ENCODE measurements around the gene MTX2. TPM values are rescaled to one million over a fixed set of nuclear protein-coding genes. Genes with fewer than 3 reads are reported as not detected.

Gene MTX2
- 11.1 and 12.2 TPM in 2 replicates for total RNA-seq (2013; cell fraction: nucleolus; rRNA removed)
- 52.5 and 65.9 TPM in 2 replicates for total RNA-seq (2014; rRNA removed)
- 34.8 and 36.7 TPM in 2 replicates for total RNA-seq (2014; rRNA removed; fragmentation: Illumina TruSeq; extraction: Trizol)
- total RNA-seq (2021): 26.8 and 29.0 TPM in 2 replicates
- 19.8 TPM for polyA plus RNA-seq (2011; ENCODE audit: low read depth)
- polyA plus RNA-seq (2011; rRNA removed): 61.2 and 88.5 TPM in 2 replicates
- polyA plus RNA-seq (2011; cell fraction: cytosol; rRNA removed): 25.4 and 28.2 TPM in 2 replicates
- 25.1 and 32.8 TPM in 2 replicates for polyA plus RNA-seq (2011; cell fraction: nucleus; rRNA removed)
- 27.5 and 36.5 TPM in 2 replicates for polyA plus RNA-seq (2012)
- 63.4 and 68.1 TPM in 2 replicates for polyA plus RNA-seq (2014; fragmentation: Illumina TruSeq; extraction: Trizol)
- 10 to 100 TPM; 15.7 to 36.8 TPM for polyA plus RNA-seq (2014; fragmentation: Nextera tagmentation; extraction: Ambion mirVana)
- 44.8 and 48.7 TPM in 2 replicates for polyA plus RNA-seq (2014; rRNA removed)
- 10 to 100 TPM; 64.8 to 78.1 TPM for polyA plus RNA-seq (2016; fragmentation: Nextera tagmentation; extraction: Ambion mirVana)
- polyA minus RNA-seq (2011; rRNA and poly(A)+ RNA removed): 22.2 and 29.7 TPM in 2 replicates
- polyA minus RNA-seq (2011; cell fraction: cytosol; rRNA and poly(A)+ RNA removed): 8.7 and 10.7 TPM in 2 replicates
- polyA minus RNA-seq (2011; cell fraction: nucleus; rRNA and poly(A)+ RNA removed): 13.5 and 21.1 TPM in 2 replicates
- Bru-seq, nascent RNA: percentile 80 among the genes with signal in this experiment
- percentile 81 among the genes with signal in this experiment for BruChase-seq, experiment 1, labeled RNA remaining after a 6-hour chase
- percentile 85 among the genes with signal in this experiment for BruChase-seq, experiment 2, labeled RNA remaining after a 2-hour chase
- long read RNA-seq, experiment 1, transcript MTX2-201 (10 exons, 1,364 nt): major isoform, 43 of 48 reads
- long read RNA-seq, experiment 1, partial matches to known transcripts: 0 of 48 reads
- long read RNA-seq, experiment 1, other reads (novel, unspliced or antisense): 3 of 48 reads
- long read RNA-seq, experiment 2, transcript MTX2-202 (11 exons, 1,592 nt): minor isoform, 19 of 383 reads
- long read RNA-seq, experiment 2, transcript MTX2-201 (10 exons, 1,364 nt): major isoform, 332 of 383 reads
- long read RNA-seq, experiment 2, partial matches to known transcripts: 4 of 383 reads
- long read RNA-seq, experiment 2, other reads (novel, unspliced or antisense): 26 of 383 reads

- FAIRE-seq (peak; percentile 41), DNase-seq (ENCODE audit: low read depth, low spot score) (peak; percentile 19), ATAC-seq (peak; percentile 98)
- POLR2A ChIA-PET: interaction anchor here (0.9 kb wide), 1 partner anchor 24 kb away, joined by 8 read pairs; no protein-coding TSS in a partner anchor
- in situ Hi-C loops (cut with MboI): no loop called here
- H3K36me3 ChIP-seq (ENCODE audit: control insufficient read depth in 2 of 2, insufficient read depth in 2 of 2, low read length in 1 of 2): no peaks in the 10 kb centered on the region
- intact Hi-C loops (cut with micrococcal nuclease; ENCODE audit: unreplicated experiment): loop anchor here (10.0 kb wide), 1 partner anchor 185 kb away; no protein-coding TSS in a partner anchor
- TSS peak; percentile 59 for BruUV-seq (replicated peaks)
- peak within 1 kb of the TSS; percentile 83 for H3K4me2 ChIP-seq (ENCODE audit: control insufficient read depth, insufficient read depth)
- 1% methylated on average over 58 of the region's 58 CpGs for WGBS (ENCODE audit: insufficient coverage, insufficient replicate concordance, low lambda C conversion rate, missing lambda C conversion rate)
- H3K4me3 ChIP-seq: peak within 1 kb of the TSS; percentile 91
- RAD21 ChIA-PET (ENCODE audit: unreplicated experiment): interaction anchor here (2.0 kb wide), 1 partner anchor 186 kb away, joined by 8 read pairs; no protein-coding TSS in a partner anchor
- H3K4me1 ChIP-seq (ENCODE audit: control insufficient read depth, insufficient read depth, low read length): no peaks in the 10 kb centered on the region
- H3K27ac ChIP-seq (ENCODE audit: control insufficient read depth, insufficient read depth): peak within 1 kb of the TSS; percentile 81
- H3K9me3 ChIP-seq (replicated peaks; ENCODE audit: control insufficient read depth, insufficient read depth, low read length): no peaks in the 10 kb centered on the region
- peaks cover 34% of the 10 kb centered on the region for H3K79me2 ChIP-seq (ENCODE audit: control insufficient read depth, insufficient read depth, low read length)
- SMC1A ChIA-PET (ENCODE audit: uncharacterized antibody, unreplicated experiment): interaction anchor here (0.7 to 1.2 kb wide), 3 partner anchors 14 to 33 kb away, joined by 3 to 4 read pairs (median 3); no protein-coding TSS in a partner anchor
- H3K27me3 ChIP-seq (replicated peaks in 1 of 2; ENCODE audit: control insufficient read depth in 2 of 2, insufficient read depth in 2 of 2, low read length in 1 of 2): no peaks in the 10 kb centered on the region
- peak within 1 kb of the TSS; percentile 93 for H3K9ac ChIP-seq (ENCODE audit: control insufficient read depth, insufficient read depth, low read length)
- CTCF ChIA-PET: interaction anchor here (0.7 kb wide), 1 partner anchor 32 kb away, joined by 4 read pairs; no protein-coding TSS in a partner anchor
- peak within 1 kb of the TSS; percentile 95 for H2AFZ ChIP-seq (ENCODE audit: control insufficient read depth, low read depth, low read length)
- no peaks in the 10 kb centered on the region for H4K20me1 ChIP-seq (ENCODE audit: control insufficient read depth, insufficient read depth)
- peak; percentile 90 for TF ChIP-seq GABPA (IDR thresholded peaks at IDR 0.05; ENCODE audit: low read depth)
- peak; percentile 70; the same call in 1 of the 2 replicates for TF ChIP-seq RELB (IDR thresholded peaks at IDR 0.05; ENCODE audit: low read depth)
- peak; percentile 88 for TF ChIP-seq ELK1 (IDR thresholded peaks at IDR 0.05; ENCODE audit: low read depth, low read length)
- peak; percentile 84 for TF ChIP-seq MYC (IDR thresholded peaks at IDR 0.05; ENCODE audit: insufficient read depth, insufficient read length, insufficient replicate concordance, low read length, severe bottlenecking)
- TF ChIP-seq YBX1 (IDR thresholded peaks at IDR 0.05): no peak
- TF ChIP-seq ZNF687 (IDR thresholded peaks at IDR 0.05): peak; percentile 80; the same call in 1 of the 2 replicates
These were observed at the start of gene MTX2 for GRCh38 chr2:176269319-176270099. TSS of gene MTX2 (plus strand) at chr2:176269442. CDS start at chr2:176269630, 188 bp downstream.
